Cardiac muscle cell (in vitro differentiated cells and primary cell): ENCODE results near the gene RIMS3. TPM values are rescaled to one million over a fixed set of nuclear protein-coding genes. Genes with fewer than 3 reads are reported as not detected.
"Not testable (repeated sequence)": the region's sequence is repeated elsewhere in the genome, so short reads cannot be mapped to it uniquely, and the experiment has no call there.

Source experiments
- DNase-seq, 2 donors: peaks; one replicate each; pipeline versions ENCODE4 v3.0.0 to v3.0.0-alpha.2; 2010 to 2017; ENCODE audit warnings: low read depth in 1 of 2, low spot score in 1 of 2
- H3K27ac ChIP-seq: fragments of 200-600 bp; sonication (generic); 2 replicates; pipeline ENCODE4 v1.5.1; 2016
- H3K27me3 ChIP-seq: fragments of 200-600 bp; sonication (generic); 2 replicates; pipeline ENCODE4 v1.6.0; 2016; ENCODE audit warnings: control low read depth
- H3K36me3 ChIP-seq: fragments of 200-600 bp; sonication (generic); 2 replicates; pipeline ENCODE4 v1.5.1; 2016; ENCODE audit warnings: control low read depth
- H3K4me1 ChIP-seq: fragments of 200-600 bp; sonication (generic); 2 replicates; pipeline ENCODE4 v1.8.1; 2017; ENCODE audit warnings: low read depth, mild to moderate bottlenecking, mixed run types
- H3K4me3 ChIP-seq: fragments of 200-600 bp; sonication (generic); 2 replicates; pipeline ENCODE4 v1.5.1; 2016; ENCODE audit warnings: mild to moderate bottlenecking
- H3K9me3 ChIP-seq: fragments of 200-600 bp; sonication (generic); 2 replicates; pipeline ENCODE4 v1.5.1; 2017; ENCODE audit warnings: low read depth, mild to moderate bottlenecking, control low read depth
- CTCF ChIP-seq: IDR thresholded peaks from 2 replicates; pipeline ENCODE4 v1.5.1; 2012; ENCODE audit warnings: low read depth, mild to moderate bottlenecking, low read length
- polyA plus RNA-seq: library from polyadenylated mRNA; unstranded; fragments of >200 nt; fragmentation: Nextera tagmentation; extraction: Ambion mirVana; gene quantifications from 2 replicates; pipeline ENCODE4 v1.2.1, GENCODE V29; 2016
- total RNA-seq: library from RNA; depleted of rRNA; stranded (reverse); fragments of >200 nt; gene quantifications from 2 replicates; pipeline ENCODE4 v1.2.3, GENCODE V29; 2016

RIMS3 gene
- total and polyA plus RNA-seq, 2 experiments from 2014 or later: 29.7 to 39.3 TPM

DNA sequence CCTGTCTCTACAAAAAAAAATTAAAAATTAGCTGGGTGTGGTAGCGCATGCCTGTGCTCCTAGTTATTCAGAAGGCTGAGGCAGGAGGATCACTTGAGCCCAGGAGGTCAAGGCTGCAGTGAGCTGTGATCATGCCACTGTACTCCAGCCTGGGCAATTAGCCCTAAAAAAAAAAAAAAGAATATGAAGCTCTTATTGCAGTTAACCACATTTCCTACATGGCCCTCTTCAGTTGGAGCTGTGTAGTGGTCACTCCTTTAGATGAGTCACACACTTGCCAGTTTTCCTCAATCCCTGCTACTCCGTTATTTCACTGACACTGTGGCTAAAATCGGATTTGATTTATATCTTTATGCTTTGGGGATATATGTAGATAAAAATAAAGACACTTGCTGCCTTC is 37.8 kb upstream of the RIMS3 start:
- H3K36me3 ChIP-seq: no peaks in the 10 kb centered on the region
- no peak for TF ChIP-seq CTCF
- peak in 1 of 2 donors; percentile 75 for DNase-seq
- H3K9me3 ChIP-seq: no peaks in the 10 kb centered on the region
- H3K4me3 ChIP-seq: no peak overlapping the region
- H3K27ac ChIP-seq: no peak overlapping the region
- peaks cover 16% of the 10 kb centered on the region for H3K4me1 ChIP-seq
- no peaks in the 10 kb centered on the region for H3K27me3 ChIP-seq

DNA sequence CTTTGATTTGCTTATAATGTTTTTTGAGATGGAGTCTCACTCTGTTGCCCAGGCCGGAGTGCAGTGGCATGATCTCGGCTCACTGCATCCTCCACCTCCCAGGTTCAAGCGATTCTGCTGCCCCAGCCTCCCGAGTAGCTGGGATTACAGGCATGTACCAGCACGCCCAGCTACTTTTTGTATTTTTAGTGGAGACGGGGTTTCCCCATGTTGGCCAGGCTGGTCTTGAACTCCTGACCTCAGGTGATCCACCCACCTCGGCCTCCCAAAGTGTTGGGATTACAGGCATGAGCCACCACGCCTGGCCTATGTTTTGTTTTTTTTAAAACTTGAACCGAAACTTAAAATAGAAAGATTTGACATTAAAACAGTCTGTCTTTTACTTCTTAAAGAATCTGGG is 37.3 kb upstream of the RIMS3 start:
- H3K9me3 ChIP-seq, DNase-seq, H3K4me3 ChIP-seq, H3K27ac ChIP-seq, H3K36me3 ChIP-seq, H3K27me3 ChIP-seq: not testable (repeated sequence)
- peaks cover 11% of the 10 kb centered on the region for H3K4me1 ChIP-seq

DNA sequence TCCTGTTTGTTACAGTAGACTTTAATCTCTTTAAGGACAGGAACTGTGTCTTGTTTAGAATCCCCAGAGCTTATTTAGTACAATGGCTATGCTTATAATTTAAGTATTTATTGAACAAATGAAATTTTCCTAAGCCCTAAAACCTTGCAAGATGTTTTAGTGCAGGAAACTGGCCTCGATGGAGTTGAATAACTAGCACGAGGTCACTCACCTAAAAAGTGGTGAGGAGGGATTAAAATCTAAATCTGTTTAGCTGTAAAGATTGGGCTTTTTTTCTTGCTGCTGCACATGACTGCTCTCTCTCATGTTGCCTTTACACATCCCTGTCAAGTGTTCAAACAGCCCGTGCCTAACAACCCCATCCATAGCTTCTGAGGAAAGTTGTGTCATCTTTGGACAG is 36.2 kb upstream of the RIMS3 start:
- H3K27ac ChIP-seq: peak overlapping the region; percentile 55
- H3K4me3 ChIP-seq: no peak overlapping the region
- no peak for TF ChIP-seq CTCF
- no peaks in the 10 kb centered on the region for H3K9me3 ChIP-seq
- H3K36me3 ChIP-seq: no peaks in the 10 kb centered on the region
- peaks cover 11% of the 10 kb centered on the region for H3K4me1 ChIP-seq
- no peak for DNase-seq
- no peaks in the 10 kb centered on the region for H3K27me3 ChIP-seq

DNA sequence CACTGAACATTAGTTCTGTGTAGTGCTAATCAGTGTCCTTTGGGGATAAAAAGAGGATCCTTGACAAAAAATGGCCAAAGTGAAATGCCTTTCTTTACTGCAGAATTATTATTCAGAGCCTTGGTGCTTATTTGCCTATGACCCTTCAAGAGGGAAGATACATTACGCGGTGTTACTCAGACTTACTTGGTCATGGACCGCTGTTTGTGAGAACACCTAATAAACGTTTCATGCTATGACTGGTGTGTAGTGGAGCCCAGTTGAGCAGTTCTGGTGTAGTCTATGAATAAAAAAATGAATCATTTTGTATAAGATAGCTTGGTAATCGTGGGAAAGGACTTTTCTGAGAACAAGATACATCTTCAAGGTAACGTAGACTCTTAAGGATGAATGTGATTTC is 34.3 kb upstream of the RIMS3 start:
- TF ChIP-seq CTCF: no peak
- H3K4me1 ChIP-seq: peaks cover 4% of the 10 kb centered on the region
- no peaks in the 10 kb centered on the region for H3K9me3 ChIP-seq
- H3K36me3 ChIP-seq: no peaks in the 10 kb centered on the region
- no peaks in the 10 kb centered on the region for H3K27me3 ChIP-seq
- H3K4me3 ChIP-seq: no peak overlapping the region
- H3K27ac ChIP-seq: no peak overlapping the region
- DNase-seq: no peak

- no peaks in the 10 kb centered on the region for H3K27me3 ChIP-seq
- no peak for DNase-seq
- H3K36me3 ChIP-seq: no peaks in the 10 kb centered on the region
- no peak overlapping the region for H3K4me3 ChIP-seq
- TF ChIP-seq CTCF: no peak
- no peaks in the 10 kb centered on the region for H3K9me3 ChIP-seq
- H3K4me1 ChIP-seq: peaks cover 6% of the 10 kb centered on the region
- no peak overlapping the region for H3K27ac ChIP-seq
These were observed 32.0 kb upstream of the RIMS3 start for GRCh38 chr1:40697436-40697835.

- Histone ChIP-seq H3K9me3 (no peaks in the 10 kb centered on the region), H3K36me3 (no peaks in the 10 kb centered on the region), H3K4me1 (peaks cover 6% of the 10 kb centered on the region), H3K27ac (no peak overlapping the region), H3K4me3 (no peak overlapping the region), H3K27me3 (no peaks in the 10 kb centered on the region)
- no peak for DNase-seq
- no peak for TF ChIP-seq CTCF
These were observed 30.8 kb upstream of the RIMS3 start for GRCh38 chr1:40696294-40696693.
